ENCODE measurements around the gene TOGARAM2.

Gene TOGARAM2

GRCh38 chr2:29073933-29074332 lies 92.8 kb downstream of the TOGARAM2 start:
- CTCF ChIA-PET = no interaction called here
- TF ChIP-seq ARNT (IDR thresholded peaks at IDR 0.05) (no peak), ELF4 (IDR thresholded peaks at IDR 0.05) (no peak), LEF1 (IDR thresholded peaks at IDR 0.05; ENCODE audit: borderline replicate concordance) (no peak), ZNF384 (IDR thresholded peaks at IDR 0.05) (no peak), TARDBP (IDR thresholded peaks at IDR 0.05) (no peak), L3MBTL2 (conservative IDR thresholded peaks at IDR 0.05) (no peak), FOXA1 (IDR thresholded peaks at IDR 0.05) (no peak), FOXM1 (IDR thresholded peaks at IDR 0.05; ENCODE audit: borderline replicate concordance) (no peak), NFRKB (IDR thresholded peaks at IDR 0.05) (no peak), FOXK2 (IDR thresholded peaks at IDR 0.05) (no peak), PKNOX1 (IDR thresholded peaks at IDR 0.05) (no peak), SUZ12 (IDR thresholded peaks at IDR 0.05) (no peak), CTBP1 (IDR thresholded peaks at IDR 0.05; ENCODE audit: borderline replicate concordance) (no peak), BHLHE40 (IDR thresholded peaks at IDR 0.05; ENCODE audit: borderline replicate concordance) (no peak), HDGF (IDR thresholded peaks at IDR 0.05; ENCODE audit: borderline replicate concordance) (no peak), SP1 (IDR thresholded peaks at IDR 0.05) (no peak)
- POLR2A ChIA-PET = no interaction called here
- no peak for DNase-seq (ENCODE audit: extremely low spot score)

GRCh38 chr2:29074411-29074810 lies 93.3 kb downstream of the TOGARAM2 start, which contains the start of gene PCARE:
TSS of gene PCARE (minus strand) at chr2:29074523. CDS start at chr2:29074261, 262 bp downstream.
- CTCF ChIA-PET = no interaction called here
- POLR2A ChIA-PET = no interaction called here
- DNase-seq (ENCODE audit: extremely low spot score) = no peak
- no peak for TF ChIP-seq FOXM1 (IDR thresholded peaks at IDR 0.05; ENCODE audit: borderline replicate concordance)

- DNase-seq (ENCODE audit: extremely low spot score) = no peak
- POLR2A ChIA-PET = no interaction called here
- CTCF ChIA-PET = interaction anchor here (0.9 kb wide), 1 partner anchor 60 kb away, joined by 3 read pairs; no protein-coding TSS in a partner anchor
- no peak for TF ChIP-seq PKNOX1 (IDR thresholded peaks at IDR 0.05)
- TF ChIP-seq ZNF384 (IDR thresholded peaks at IDR 0.05) = no peak
- no peak for TF ChIP-seq ARNT (IDR thresholded peaks at IDR 0.05)
- TF ChIP-seq BHLHE40 (IDR thresholded peaks at IDR 0.05; ENCODE audit: borderline replicate concordance) = no peak
- no peak for TF ChIP-seq L3MBTL2 (conservative IDR thresholded peaks at IDR 0.05)
- TF ChIP-seq CTBP1 (IDR thresholded peaks at IDR 0.05; ENCODE audit: borderline replicate concordance) = no peak
- no peak for TF ChIP-seq NFRKB (IDR thresholded peaks at IDR 0.05)
- TF ChIP-seq FOXK2 (IDR thresholded peaks at IDR 0.05) = no peak
- TF ChIP-seq HDGF (IDR thresholded peaks at IDR 0.05; ENCODE audit: borderline replicate concordance) = no peak
- no peak for TF ChIP-seq FOXM1 (IDR thresholded peaks at IDR 0.05; ENCODE audit: borderline replicate concordance)
- no peak for TF ChIP-seq LEF1 (IDR thresholded peaks at IDR 0.05; ENCODE audit: borderline replicate concordance)
- TF ChIP-seq SP1 (IDR thresholded peaks at IDR 0.05) = no peak
- no peak for TF ChIP-seq ELF4 (IDR thresholded peaks at IDR 0.05)
- TF ChIP-seq SUZ12 (IDR thresholded peaks at IDR 0.05) = no peak
- TF ChIP-seq FOXA1 (IDR thresholded peaks at IDR 0.05) = no peak
Observed at GRCh38 chr2:29075894-29076705, 95.0 kb downstream of the TOGARAM2 start.

- ChIA-PET POLR2A (no interaction called here), CTCF (no interaction called here)
- TF ChIP-seq HDGF (IDR thresholded peaks at IDR 0.05; ENCODE audit: borderline replicate concordance) = no peak
- no peak for TF ChIP-seq FOXM1 (IDR thresholded peaks at IDR 0.05; ENCODE audit: borderline replicate concordance)
- no peak for TF ChIP-seq ELF4 (IDR thresholded peaks at IDR 0.05)
- no peak for TF ChIP-seq BHLHE40 (IDR thresholded peaks at IDR 0.05; ENCODE audit: borderline replicate concordance)
- no peak for TF ChIP-seq FOXA1 (IDR thresholded peaks at IDR 0.05)
- DNase-seq (ENCODE audit: extremely low spot score) = no peak
Observed at GRCh38 chr2:29079887-29080286, 98.8 kb downstream of the TOGARAM2 start.

- TF ChIP-seq ELF4 (IDR thresholded peaks at IDR 0.05) = no peak
- TF ChIP-seq PKNOX1 (IDR thresholded peaks at IDR 0.05) = no peak
- TF ChIP-seq TARDBP (IDR thresholded peaks at IDR 0.05) = no peak
- TF ChIP-seq ARNT (IDR thresholded peaks at IDR 0.05) = no peak
- no peak for TF ChIP-seq BHLHE40 (IDR thresholded peaks at IDR 0.05; ENCODE audit: borderline replicate concordance)
- no peak for TF ChIP-seq L3MBTL2 (conservative IDR thresholded peaks at IDR 0.05)
- no peak for TF ChIP-seq ZNF384 (IDR thresholded peaks at IDR 0.05)
- no peak for TF ChIP-seq FOXA1 (IDR thresholded peaks at IDR 0.05)
- TF ChIP-seq NFRKB (IDR thresholded peaks at IDR 0.05) = no peak
- TF ChIP-seq SUZ12 (IDR thresholded peaks at IDR 0.05) = no peak
- TF ChIP-seq HDGF (IDR thresholded peaks at IDR 0.05; ENCODE audit: borderline replicate concordance) = no peak
- no peak for TF ChIP-seq CTBP1 (IDR thresholded peaks at IDR 0.05; ENCODE audit: borderline replicate concordance)
- no peak for TF ChIP-seq SP1 (IDR thresholded peaks at IDR 0.05)
- DNase-seq (ENCODE audit: extremely low spot score) = no peak
- ChIA-PET POLR2A (no interaction called here), CTCF (no interaction called here)
Observed at GRCh38 chr2:29080886-29081743, 100.0 kb downstream of the TOGARAM2 start.

Data from HEK293T (cell line).